ENCODE results near the gene ST6GAL1.

DNA sequence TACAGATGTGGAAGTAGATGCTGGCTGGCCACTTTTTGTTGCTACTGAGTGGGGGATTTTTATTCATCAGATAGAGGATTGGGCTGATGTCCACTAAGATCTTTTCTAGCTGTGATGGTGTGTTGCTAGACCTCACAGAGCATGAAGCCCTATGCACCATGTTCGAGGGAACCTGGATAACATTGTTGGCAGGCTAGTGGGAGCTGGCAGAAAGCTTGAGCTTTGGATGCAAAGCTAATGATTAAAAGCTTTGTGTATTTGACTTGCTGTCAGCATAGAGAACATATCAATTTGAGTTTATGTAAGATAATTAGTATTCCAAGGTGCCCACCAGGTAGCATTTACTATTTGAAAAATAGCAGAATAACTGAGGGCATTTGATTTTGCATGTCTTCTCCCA lies 59.1 kb downstream of the ST6GAL1 start:
- TF ChIP-seq POLR2A (IDR thresholded peaks at IDR 0.05; ENCODE audit: extremely low read depth, insufficient read length): no peak
- no peak for TF ChIP-seq MYC (IDR thresholded peaks at IDR 0.05; ENCODE audit: low read depth, low read length)
- TF ChIP-seq, protein P1, sequence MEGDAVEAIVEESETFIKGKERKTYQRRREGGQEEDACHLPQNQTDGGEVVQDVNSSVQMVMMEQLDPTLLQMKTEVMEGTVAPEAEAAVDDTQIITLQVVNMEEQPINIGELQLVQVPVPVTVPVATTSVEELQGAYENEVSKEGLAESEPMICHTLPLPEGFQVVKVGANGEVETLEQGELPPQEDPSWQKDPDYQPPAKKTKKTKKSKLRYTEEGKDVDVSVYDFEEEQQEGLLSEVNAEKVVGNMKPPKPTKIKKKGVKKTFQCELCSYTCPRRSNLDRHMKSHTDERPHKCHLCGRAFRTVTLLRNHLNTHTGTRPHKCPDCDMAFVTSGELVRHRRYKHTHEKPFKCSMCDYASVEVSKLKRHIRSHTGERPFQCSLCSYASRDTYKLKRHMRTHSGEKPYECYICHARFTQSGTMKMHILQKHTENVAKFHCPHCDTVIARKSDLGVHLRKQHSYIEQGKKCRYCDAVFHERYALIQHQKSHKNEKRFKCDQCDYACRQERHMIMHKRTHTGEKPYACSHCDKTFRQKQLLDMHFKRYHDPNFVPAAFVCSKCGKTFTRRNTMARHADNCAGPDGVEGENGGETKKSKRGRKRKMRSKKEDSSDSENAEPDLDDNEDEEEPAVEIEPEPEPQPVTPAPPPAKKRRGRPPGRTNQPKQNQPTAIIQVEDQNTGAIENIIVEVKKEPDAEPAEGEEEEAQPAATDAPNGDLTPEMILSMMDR (IDR thresholded peaks at IDR 0.05; ENCODE audit: low read depth, low read length): no peak
- TF ChIP-seq, protein P2, sequence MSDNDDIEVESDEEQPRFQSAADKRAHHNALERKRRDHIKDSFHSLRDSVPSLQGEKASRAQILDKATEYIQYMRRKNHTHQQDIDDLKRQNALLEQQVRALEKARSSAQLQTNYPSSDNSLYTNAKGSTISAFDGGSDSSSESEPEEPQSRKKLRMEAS (IDR thresholded peaks at IDR 0.05; ENCODE audit: low read depth, low read length): no peak

Data from NB4 (cell line).